Endodermal cell (in vitro differentiated cells): Measurements from ENCODE around the gene PTPRN2. TPM values are rescaled to one million over a fixed set of nuclear protein-coding genes. Genes with fewer than 3 reads are reported as not detected.

ENCODE experiments used
- DNase-seq: peaks from one replicate; pipeline ENCODE4 v3.0.0-alpha.2; 2017
- H3K27ac ChIP-seq: 2 replicates; pipeline ENCODE4 v1.5.1; 2013; ENCODE audit warnings: mild to moderate bottlenecking, low read depth, low read length, moderate library complexity
- H3K27me3 ChIP-seq: 2 replicates; pipeline ENCODE4 v1.6.1; 2013; ENCODE audit warnings: mild to moderate bottlenecking, low read length, moderate library complexity; ENCODE audit not compliant: insufficient read depth, control insufficient read depth, poor library complexity, severe bottlenecking
- H3K36me3 ChIP-seq: 2 replicates; pipeline ENCODE4 v1.7.0; 2013; ENCODE audit warnings: mild to moderate bottlenecking, low read length, moderate library complexity; ENCODE audit not compliant: control insufficient read depth, insufficient read depth
- H3K4me1 ChIP-seq: one replicate; pipeline ENCODE4 v1.7.0; 2013; ENCODE audit warnings: low read length; ENCODE audit not compliant: control insufficient read depth, insufficient read depth
- H3K4me3 ChIP-seq: 2 replicates; pipeline ENCODE4 v1.5.1; 2013; ENCODE audit warnings: mild to moderate bottlenecking, low read length, moderate library complexity
- H3K9ac ChIP-seq: 2 replicates; pipeline ENCODE4 v1.6.1; 2013; ENCODE audit warnings: mild to moderate bottlenecking, low read length, moderate library complexity; ENCODE audit not compliant: poor library complexity, severe bottlenecking; ENCODE audit errors: extremely low read depth
- H3K9me3 ChIP-seq: 2 replicates; pipeline ENCODE4 v1.6.1; 2013; ENCODE audit warnings: mild to moderate bottlenecking, low read length, moderate library complexity; ENCODE audit not compliant: control insufficient read depth
- H3K27ac Mint-ChIP-seq: 2 replicates; pipeline ENCODE4 v1.8.0; 2020; ENCODE audit warnings: mixed read lengths
- H3K27me3 Mint-ChIP-seq: 2 replicates; pipeline ENCODE4 v1.8.0; 2021; ENCODE audit warnings: mild to moderate bottlenecking, mixed read lengths; ENCODE audit not compliant: insufficient read depth
- H3K36me3 Mint-ChIP-seq: 2 replicates; pipeline ENCODE4 v1.8.0; 2020; ENCODE audit warnings: low read depth, mixed read lengths
- H3K4me1 Mint-ChIP-seq: 2 replicates; pipeline ENCODE4 v1.8.0; 2020; ENCODE audit warnings: mixed read lengths
- H3K4me3 Mint-ChIP-seq: 2 replicates; pipeline ENCODE4 v1.8.0; 2020; ENCODE audit warnings: mild to moderate bottlenecking, moderate library complexity, mixed read lengths
- H3K9me3 Mint-ChIP-seq: 2 replicates; pipeline ENCODE4 v1.8.0; 2020; ENCODE audit warnings: mild to moderate bottlenecking, mixed read lengths
- WGBS, 2 experiments: methylation state at CpG; one replicate each; pipeline versions ENCODE4 v1.1.5 to v1.1.7; 2013; ENCODE audit warnings: missing lambda C conversion rate in 2 of 2, mixed read lengths in 1 of 2; ENCODE audit not compliant: insufficient coverage in 1 of 2, insufficient read length in 1 of 2; 5-methylcytosine and 5-hydroxymethylcytosine counted together
- total RNA-seq, 2 donors: library from RNA; stranded (reverse); fragmentation: NEBNext Ultra II Directional in 1 of 2; extraction: Animal tissue kit (Norgen Biotek cat#: 25700) in 1 of 2; gene quantifications; 2 replicates in 1 of 2; 3 replicates in 1 of 2; pipeline ENCODE4 v1.2.1, GENCODE V29; 2021
- TF ChIP-seq, protein P1 (sequence below): fragments of 200-600 bp; sonication (generic); conservative IDR thresholded peaks from 2 replicates; pipeline ENCODE4 v1.5.0; 2021; ENCODE audit warnings: antibody characterized with exemption, mild to moderate bottlenecking

PTPRN2 gene
- total RNA-seq, 2 donors from 2014 or later, result 0.69 to 1.2 TPM

DNA sequence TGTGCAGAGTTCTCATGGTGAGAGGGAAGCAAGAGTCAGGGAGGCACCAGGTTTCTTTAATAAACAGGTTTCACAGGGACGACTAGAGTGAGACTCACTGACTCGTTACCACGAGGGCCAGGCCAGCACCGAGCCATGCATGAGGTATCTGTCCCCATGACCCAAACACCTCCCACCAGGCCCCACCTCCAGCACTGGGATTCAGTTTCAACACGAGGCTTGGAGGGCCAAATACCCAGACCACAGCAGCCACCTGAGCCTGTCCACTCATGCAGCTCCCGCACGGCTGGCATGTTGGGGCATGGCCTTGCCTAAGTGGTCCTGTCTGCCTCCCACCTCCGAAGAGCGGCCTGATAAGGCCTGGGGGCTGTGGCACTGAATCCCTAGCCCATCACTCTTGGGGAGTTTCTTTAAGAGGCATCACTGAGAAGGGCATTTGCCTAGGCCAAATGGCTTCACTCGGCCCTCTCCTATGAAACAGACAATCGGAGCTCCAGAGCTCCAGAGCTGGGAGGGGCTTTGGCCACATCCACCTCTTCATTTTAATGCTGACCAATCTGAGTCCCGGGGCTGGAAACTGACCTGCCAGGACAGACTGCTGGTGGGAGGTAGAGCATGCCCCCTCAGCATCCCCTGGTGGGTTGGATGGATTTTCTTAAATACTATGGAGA lies 1093.0 kb downstream of the PTPRN2 start:
- H3K4me1 ChIP-seq, result no peaks in the 10 kb centered on the region
- peaks cover 10% of the 10 kb centered on the region for H3K9me3 Mint-ChIP-seq
- H3K4me3 Mint-ChIP-seq, result no peak overlapping the region
- H3K27ac ChIP-seq, result no peak overlapping the region
- TF ChIP-seq, protein P1, sequence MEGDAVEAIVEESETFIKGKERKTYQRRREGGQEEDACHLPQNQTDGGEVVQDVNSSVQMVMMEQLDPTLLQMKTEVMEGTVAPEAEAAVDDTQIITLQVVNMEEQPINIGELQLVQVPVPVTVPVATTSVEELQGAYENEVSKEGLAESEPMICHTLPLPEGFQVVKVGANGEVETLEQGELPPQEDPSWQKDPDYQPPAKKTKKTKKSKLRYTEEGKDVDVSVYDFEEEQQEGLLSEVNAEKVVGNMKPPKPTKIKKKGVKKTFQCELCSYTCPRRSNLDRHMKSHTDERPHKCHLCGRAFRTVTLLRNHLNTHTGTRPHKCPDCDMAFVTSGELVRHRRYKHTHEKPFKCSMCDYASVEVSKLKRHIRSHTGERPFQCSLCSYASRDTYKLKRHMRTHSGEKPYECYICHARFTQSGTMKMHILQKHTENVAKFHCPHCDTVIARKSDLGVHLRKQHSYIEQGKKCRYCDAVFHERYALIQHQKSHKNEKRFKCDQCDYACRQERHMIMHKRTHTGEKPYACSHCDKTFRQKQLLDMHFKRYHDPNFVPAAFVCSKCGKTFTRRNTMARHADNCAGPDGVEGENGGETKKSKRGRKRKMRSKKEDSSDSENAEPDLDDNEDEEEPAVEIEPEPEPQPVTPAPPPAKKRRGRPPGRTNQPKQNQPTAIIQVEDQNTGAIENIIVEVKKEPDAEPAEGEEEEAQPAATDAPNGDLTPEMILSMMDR, result no peak
- no peaks in the 10 kb centered on the region for H3K4me1 Mint-ChIP-seq
- no peak overlapping the region for H3K27ac Mint-ChIP-seq
- H3K27me3 Mint-ChIP-seq, result peaks cover 10% of the 10 kb centered on the region
- no peak for DNase-seq
- H3K36me3 Mint-ChIP-seq, result no peaks in the 10 kb centered on the region
- H3K27me3 ChIP-seq, result no peaks in the 10 kb centered on the region
- 73 to 80% methylated on average over 9 to 12 of the region's 12 CpGs for WGBS, 2 experiments
- no peaks in the 10 kb centered on the region for H3K36me3 ChIP-seq
- peaks cover 53% of the 10 kb centered on the region for H3K9me3 ChIP-seq
- H3K9ac ChIP-seq, result no peak overlapping the region
- no peak overlapping the region for H3K4me3 ChIP-seq

GRCh38 chr7:157493776-157494175 lies 1093.8 kb downstream of the PTPRN2 start:
- TF ChIP-seq, protein P1, result no peak
- H3K4me1 ChIP-seq, result no peaks in the 10 kb centered on the region
- H3K27me3 ChIP-seq, result no peaks in the 10 kb centered on the region
- no peak overlapping the region for H3K4me3 Mint-ChIP-seq
- H3K27ac ChIP-seq, result no peak overlapping the region
- H3K9me3 Mint-ChIP-seq, result peaks cover 10% of the 10 kb centered on the region
- no peak overlapping the region for H3K4me3 ChIP-seq
- DNase-seq, result no peak
- H3K9ac ChIP-seq, result no peak overlapping the region
- no peaks in the 10 kb centered on the region for H3K36me3 ChIP-seq
- H3K4me1 Mint-ChIP-seq, result no peaks in the 10 kb centered on the region
- H3K9me3 ChIP-seq, result peaks cover 46% of the 10 kb centered on the region
- H3K27me3 Mint-ChIP-seq, result peaks cover 8% of the 10 kb centered on the region
- no peaks in the 10 kb centered on the region for H3K36me3 Mint-ChIP-seq
- no peak overlapping the region for H3K27ac Mint-ChIP-seq
- 62 to 70% methylated on average over 2 to 3 of the region's 4 CpGs for WGBS, 2 experiments

DNA sequence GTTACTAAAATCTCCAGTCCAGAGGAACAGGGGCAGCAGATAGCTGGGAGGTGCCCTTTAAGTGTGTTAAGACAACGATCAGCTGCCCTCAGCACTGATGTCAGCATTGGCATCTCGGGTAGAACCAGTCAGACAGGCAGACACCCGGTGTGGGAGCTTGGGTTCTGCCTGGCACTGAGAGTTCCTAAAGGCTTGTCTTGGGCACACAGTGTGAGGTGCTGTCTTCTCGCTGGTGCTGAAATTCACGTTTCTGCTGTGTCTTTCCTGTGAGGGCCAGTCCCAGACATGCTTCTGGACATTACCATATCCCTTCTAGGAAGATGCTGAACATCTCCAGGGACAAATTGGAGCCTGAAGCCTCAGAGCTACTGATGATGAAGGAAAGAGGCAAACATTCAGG lies 1094.6 kb downstream of the PTPRN2 start:
- Mint-ChIP-seq H3K9me3 (peaks cover 10% of the 10 kb centered on the region), H3K4me1 (no peaks in the 10 kb centered on the region), H3K27ac (no peak overlapping the region), H3K27me3 (peaks cover 4% of the 10 kb centered on the region), H3K36me3 (no peaks in the 10 kb centered on the region), H3K4me3 (no peak overlapping the region)
- peak; percentile 55 for DNase-seq
- WGBS, 2 experiments, result 58 to 69% methylated on average over 2 to 5 of the region's 5 CpGs
- TF ChIP-seq, protein P1, result no peak
- Histone ChIP-seq H3K9ac (no peak overlapping the region), H3K36me3 (no peaks in the 10 kb centered on the region), H3K27me3 (no peaks in the 10 kb centered on the region), H3K9me3 (peaks cover 41% of the 10 kb centered on the region), H3K4me3 (no peak overlapping the region), H3K4me1 (no peaks in the 10 kb centered on the region), H3K27ac (no peak overlapping the region)
